T follicular helper cell (primary cell): ENCODE data around the gene KDELR3.
A peak's percentile ranks its signal among the peaks of the same experiment; 100 is the strongest.
"Not testable (repeated sequence)": the region's sequence is repeated elsewhere in the genome, so short reads cannot be mapped to it uniquely, and the experiment has no call there.

ENCODE experiments used
- DNase-seq: peaks from one replicate; pipeline ENCODE4 v3.0.0-alpha.2; 2020; ENCODE audit warnings: low read depth

Gene KDELR3

DNA sequence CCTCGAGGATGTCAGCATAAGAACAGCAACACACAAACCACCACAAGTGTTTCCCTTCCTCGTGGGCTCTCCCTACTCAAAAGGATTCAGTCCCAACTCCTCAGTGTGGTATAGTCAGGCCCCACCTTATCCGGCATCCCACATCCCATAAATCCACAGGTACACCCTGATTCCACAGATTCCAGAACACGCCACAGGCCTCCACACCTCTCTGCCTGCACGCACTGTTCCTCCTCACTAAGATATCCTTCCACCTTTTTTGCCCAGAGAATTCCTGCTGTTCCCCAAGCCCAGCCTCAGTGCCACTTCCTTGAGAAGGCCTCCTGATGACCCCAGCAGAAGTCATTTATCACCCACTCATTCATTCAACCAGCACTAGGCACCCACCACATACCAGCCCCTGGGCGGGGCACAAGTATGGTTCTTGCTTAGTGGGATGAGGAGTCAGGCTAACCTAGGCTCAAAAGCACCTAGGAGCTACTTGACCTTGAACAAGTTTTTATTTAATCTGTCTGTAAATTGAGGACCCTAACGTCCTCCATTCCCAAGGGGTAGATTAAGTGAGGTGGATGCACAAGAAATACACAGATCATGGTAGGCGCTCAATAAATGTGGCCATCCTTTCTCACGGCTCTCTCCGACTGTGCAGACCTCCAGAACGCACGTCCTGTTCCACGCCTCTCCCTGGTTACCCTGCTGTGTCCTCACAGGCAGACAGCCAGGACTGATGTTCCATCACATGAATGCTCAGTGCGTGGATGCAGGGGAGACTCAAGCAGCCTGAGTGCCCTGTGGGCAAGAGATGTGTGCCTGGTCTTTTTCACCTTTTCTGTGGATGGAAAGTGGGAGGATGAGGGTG is 10.8 kb upstream of the KDELR3 start:
- no peak for DNase-seq

DNA sequence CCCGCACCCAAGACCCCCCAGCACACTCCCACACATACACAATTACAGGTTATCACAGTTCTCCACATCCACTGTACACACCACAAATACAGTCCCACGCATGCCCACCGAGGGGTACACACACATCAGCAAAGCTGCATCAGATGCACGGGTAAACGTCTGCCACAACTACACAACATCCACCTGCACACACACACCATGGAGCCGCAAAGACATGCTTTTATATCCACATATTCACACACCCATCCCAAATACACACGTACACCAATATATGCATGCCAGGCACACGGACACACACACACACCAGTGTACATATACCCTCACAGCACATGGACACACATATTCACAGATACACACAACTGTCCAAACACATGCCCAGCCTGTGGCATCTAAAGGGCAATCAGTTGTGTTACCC is 7.5 kb upstream of the KDELR3 start:
- DNase-seq = no peak

DNA sequence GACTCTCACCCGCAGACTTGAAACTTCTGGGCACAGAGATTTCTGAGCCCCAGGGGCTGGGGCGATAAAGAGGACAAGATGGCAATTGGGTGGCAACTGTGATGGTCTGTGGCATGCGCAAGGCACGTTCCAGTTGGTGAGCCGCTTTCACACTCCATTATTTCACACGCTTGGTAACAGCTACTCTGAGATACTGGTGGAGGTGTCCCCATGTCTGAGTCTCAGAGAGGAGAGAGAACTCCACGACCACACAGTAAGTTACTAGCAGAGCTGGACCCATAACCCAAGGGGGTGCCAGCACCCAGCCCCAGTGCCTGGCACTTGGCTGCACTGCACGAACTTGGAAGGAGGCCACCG is 6.9 kb upstream of the KDELR3 start:
- no peak for DNase-seq

DNA sequence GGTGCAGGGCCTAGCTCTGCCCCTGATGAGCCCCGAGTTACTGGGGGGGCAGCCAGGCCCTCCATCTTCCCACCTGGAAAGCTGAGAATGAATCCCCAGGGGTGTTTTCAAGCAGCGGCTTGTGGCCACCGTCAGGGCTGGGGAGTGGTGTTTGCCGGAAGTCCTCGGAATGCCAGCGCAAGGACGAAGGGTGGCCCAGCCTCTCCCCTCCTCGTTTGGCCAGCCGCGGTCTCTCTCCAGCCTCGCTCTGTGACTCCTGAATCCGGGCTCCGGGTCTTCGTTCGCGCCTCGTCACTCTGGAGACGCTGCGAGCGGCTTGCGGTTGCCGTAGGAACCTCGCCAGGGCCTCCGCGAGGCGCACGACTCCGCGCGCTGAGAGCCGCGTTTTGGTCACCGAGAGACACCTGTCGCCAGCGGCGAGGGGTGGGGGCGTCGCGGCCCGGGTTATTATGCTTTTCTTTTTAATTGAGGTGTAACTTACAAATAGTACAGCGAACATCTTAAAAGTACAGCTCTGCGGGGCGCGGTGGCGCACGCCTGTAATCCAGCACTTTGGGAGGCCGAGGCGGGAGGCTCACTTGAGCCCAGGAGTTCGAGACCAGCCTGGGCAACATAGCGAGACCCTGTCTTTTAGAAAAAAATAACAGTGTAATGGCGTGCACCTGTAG is 6.3 kb upstream of the KDELR3 start:
- peak; percentile 30 for DNase-seq

DNA sequence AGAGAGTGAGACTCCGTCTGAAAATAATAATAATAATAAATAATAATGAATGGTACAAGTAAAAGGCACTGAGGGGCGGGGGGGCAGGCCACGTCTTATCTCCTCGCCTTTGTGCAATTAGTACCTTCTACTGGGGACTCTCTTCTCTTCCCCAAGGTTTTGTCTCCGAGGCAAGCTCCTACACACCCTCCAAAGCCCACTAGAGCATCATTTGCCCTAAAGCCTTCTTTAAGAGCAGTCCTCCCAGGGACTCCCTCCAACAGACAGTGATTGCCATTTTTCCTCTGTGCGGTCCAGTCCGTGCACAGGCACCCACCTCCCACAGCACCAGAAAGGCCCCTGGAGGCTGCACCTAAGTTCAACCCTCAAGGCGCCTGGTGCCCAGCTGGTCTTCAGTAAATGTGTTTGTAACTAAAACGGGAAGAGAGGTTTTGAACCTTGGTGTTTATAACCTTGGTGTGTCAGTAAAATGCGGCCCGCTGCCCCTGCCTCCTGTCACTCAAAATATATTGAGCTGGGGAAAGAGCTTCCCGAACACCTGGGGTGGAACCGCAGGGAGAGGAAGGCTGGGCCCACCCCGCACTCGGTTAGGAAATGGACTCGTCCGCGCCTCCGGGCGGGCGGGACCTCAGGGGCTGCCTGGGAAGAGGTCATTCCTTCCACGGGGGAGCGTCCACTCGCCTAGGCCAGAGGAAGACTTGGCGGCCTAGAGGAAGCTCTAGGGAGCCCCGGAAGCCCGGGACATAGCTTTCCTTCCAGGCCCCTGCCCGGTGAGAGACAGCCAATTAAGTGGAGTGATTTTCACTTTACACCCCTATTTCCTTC is 4.7 kb upstream of the KDELR3 start:
- DNase-seq = no peak

DNA sequence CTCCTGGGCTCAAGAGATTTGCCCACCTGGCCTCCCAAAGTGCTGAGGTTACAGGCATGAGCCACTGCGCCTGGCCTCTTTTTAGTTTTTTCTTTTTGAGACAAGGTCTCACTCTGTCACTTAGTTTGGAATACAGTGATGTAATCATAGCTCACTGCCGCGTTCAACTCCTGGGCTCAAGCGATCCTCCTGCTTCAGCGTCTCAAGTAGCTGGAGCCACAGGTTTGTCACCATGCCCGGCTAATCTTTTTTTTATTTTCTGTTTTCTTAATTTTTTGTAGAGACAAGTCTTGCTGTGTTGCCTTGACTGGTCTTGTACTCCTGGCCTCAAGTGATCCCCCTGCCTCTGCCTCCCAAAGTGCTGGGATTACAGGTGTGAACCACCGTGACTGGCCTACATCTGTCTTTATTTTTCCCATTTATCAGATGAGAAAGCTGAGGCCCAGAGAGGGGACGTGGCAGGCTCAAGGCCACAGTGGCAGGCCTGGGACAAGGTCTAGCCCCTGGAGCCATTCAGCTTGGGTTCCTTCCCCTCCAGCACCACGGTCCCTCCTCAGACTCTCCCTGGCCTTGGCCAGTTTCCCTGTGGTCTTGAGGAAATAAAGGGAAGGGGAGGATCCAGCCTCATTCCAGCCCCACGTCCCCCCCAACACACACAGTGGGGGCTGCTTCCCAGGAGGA is 2.8 kb upstream of the KDELR3 start:
- no peak for DNase-seq

DNA sequence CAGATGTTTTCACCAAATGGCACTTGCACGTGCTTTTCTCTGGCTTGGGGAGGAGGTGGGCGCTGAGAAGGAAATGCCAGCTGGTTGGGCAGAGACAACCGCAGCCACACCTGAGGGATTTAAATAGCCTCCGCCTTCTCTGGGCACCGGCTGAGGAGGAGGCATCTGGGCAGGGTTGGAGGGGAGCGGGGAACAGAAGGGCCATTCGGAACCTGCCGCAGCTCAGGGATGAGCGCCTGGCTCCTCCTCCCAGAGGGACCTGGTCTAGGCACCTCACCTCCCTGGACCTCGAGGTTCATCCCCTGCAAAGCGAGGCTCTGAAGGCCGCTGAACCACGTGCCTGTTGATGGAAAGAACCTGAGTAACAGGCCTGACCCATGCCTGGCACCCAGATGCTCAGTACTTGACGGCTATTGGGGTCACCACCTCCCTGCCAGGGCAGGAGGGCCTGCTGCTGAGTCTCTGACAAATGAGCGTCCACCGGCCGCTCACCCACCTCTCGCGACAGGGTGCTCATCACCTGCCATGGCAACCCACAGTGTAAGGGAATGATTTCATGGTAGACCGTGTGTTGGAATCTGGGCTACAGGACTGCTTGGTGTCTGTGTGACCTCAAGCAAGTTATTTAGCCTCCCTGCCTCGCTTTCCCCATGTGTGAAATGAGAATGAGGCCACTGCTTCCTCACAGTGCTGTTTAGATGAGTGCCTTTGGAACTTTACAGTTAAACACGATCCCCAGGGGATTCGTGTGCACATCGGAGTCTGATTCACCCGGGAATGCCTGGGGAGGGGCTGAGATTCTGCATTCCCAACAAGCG is 2.0 kb upstream of the KDELR3 start:
- no peak for DNase-seq

DNA sequence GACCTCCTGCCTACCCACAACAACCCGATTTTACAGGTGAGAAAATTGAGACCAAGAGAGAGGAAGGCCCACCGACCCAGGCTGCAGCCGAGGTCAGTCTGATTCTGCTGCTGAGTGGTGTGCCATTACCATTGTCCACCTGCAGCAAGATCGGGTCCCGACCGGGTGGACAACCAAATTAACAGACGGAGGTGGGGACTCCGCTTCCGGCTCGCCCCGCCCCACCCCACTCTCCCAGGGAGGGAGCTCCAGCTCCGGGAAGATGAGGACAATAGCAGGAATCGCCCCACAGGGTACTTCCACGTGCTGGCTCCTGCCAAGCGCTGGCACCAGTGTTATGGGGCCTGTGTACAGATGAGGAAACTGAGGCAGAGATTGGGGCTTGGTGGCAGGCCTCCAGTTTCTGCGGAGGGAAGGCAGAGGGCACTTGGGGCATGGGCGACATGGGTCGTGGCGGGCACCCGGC is 425 bp upstream of the KDELR3 start:
- no peak for DNase-seq

DNA sequence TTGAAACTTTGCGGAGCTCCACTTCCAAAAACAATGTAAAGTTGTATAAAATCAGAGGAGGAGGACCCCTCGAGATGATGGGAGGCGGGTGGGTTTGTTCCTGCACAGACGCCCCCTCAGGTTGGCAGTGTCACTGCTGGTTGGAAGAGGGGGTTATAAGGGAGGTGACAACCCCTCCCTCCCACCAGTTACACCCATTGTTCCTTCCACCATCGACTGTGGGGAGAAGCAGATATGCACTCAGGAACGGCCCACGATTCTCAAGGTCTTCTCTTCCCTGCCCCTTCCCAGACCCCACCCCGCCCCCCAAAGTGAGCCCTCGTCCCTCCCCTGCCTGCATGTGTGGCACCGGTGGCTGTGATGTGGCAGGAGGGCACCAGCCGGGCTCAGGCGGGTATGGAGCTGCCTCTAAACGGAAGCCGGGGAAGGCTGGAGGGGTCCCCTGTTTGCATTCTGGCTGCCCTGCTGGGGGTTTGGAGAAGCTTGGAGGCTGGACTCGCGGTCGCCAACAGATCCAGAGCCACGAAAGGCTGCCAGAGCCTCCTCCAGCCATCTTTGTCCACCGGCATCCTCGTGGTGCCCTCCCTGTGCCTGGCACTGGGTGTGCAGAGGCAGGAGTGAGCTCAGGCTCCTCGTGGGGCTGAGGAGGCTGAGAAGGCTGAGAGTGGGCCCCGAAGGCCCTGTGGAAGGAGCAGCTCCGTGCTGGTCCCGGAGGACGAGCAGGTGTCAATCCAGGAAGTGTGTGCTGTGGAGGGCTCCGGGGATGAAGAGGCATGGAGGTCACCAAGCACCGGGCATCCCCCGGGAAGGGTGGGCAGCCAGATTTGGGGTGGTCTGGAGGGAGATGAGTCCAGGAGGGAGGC is 778 bp downstream of the KDELR3 start:
- no peak for DNase-seq

DNA sequence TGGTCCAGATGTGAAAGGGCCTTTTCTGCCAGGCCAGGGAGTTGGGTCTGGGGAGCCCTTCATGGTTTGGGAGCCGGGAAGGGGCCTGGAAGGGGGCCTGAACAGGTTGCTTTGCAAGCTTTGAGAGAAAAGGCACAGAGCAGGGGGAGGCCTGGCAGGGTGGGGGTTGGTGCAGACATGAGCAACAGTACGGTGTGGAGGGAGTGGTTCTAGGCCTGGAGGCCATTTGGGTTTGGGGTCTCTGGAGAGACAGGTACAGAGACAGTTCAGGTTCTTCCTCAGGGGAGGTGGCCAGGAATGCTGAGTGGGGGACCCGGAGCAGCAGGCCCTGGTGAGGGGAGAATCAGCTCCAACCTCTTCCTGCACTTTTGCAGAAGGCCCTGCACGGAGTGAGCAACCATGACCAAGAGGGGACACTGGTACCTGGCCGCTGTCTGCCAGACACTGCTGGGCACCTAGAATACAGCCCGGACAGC is 1.4 kb downstream of the KDELR3 start:
- no peak for DNase-seq

DNA sequence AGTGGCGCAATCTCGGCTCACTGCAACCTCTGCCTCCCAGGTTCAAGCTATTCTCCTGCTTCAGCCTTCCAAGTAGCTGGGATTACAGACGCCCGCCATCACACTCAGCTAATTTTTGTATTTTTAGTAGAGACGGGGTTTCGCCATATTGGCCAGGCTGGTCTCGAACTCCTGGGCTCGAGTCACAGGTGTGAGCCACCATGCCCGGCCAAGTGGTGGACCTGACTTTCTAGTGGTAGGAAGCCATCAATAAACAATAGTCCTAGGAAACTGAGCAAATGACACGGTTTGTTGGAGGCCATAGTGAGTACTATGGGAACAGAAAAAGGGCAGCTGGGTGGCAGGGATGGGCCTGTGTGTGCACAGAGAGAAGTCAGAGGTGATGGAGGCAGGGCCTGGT is 2.3 kb downstream of the KDELR3 start:
- not testable (repeated sequence) for DNase-seq

DNA sequence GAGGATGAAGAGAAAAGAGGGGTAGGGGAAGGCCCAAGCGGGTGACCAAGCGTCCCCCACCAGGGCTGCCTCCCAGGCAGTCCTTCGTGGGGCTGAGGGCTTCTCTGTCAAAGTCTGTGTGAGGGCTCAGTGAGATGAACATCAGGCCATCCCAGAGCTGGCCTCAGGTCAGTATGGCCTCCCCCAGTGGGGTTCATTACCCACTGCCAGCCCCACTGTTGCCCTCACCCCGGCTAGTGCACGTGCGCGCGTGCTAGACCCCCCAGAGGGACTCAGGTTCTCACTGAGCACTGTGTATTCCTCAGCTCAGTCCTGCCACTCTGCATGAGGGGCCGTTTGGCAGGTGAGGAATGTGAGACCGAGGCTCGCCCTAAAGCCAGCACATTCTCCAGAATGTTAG is 3.3 kb downstream of the KDELR3 start:
- DNase-seq = no peak

DNA sequence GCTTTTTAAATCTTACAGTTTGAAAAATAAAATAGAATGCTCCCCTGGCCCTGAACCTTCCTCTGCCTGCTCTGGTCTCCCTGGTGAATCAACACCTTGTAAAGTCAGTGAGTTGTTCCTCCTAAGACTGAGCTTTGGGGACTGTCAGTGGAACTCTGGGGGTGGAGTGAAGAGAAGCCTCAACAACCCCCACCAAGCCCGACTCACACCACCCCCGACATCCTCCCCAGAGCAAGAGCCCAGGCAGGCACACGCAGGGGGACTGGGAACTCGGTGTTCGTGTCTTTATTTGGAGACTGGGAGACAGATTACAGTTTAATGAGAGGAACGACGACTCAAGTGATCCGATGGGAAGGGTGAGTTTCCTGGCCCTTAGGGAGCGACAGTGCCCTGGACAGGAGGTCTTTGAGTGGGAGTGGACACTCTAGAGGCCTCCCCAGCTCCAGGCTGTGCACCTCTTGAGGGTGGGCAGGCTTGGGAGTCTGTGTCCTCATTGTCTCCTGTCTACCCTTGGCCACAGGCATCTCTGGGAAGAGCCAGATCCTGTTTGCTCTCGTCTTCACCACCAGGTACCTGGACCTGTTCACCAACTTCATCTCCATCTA is 6.2 kb downstream of the KDELR3 start:
- DNase-seq = no peak

DNA sequence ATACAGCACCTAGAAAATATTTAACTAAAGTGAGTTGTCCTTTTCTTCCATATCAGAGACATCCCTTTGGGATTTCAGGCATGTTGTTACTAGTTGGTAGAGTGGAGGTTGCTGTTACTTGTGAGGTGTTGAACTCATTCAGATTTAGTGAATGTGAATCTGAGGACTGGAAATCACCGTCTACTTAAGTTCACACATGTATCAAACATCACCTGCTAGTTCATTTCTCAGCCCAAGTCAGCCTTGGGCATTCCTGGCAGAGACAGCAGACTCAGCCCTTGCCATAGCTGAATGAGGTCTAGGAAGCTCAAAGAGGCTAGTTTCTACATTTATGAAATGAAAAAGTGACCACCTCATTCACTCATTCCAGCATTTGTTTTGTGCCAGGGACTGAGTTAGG is 9.7 kb downstream of the KDELR3 start:
- DNase-seq = no peak

DNA sequence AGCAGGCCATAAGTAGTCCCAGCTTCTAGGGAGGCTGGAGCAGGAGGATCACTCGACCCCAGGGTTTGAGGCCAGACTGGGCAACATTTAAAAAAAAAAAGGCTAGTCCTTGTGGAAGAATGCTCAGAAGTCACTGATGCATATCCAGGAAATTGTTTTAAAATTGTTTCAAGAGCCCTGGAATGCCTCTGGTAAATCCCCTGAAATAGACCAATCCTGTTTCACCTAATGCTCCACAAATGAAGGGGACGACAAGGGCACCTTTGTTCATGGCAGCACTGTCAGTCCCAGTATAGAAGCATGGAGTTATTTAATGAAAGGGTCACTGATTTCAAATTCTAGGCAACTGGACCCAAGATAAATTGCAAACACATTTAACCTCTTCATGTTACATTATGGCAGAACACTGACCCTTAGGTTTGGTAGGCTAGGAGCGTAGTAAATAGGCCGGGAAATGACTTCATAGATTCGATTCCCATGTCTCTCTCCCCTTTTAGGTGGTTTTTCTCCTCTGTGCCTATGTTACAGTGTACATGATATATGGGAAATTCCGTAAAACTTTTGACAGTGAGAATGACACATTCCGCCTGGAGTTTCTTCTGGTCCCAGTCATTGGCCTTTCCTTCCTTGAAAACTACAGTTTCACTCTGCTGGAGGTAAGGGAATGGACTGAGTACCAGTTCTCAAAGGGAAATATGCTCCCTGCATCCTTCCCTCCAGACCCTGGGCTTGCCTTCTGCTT is 11.4 kb downstream of the KDELR3 start:
- DNase-seq = no peak

DNA sequence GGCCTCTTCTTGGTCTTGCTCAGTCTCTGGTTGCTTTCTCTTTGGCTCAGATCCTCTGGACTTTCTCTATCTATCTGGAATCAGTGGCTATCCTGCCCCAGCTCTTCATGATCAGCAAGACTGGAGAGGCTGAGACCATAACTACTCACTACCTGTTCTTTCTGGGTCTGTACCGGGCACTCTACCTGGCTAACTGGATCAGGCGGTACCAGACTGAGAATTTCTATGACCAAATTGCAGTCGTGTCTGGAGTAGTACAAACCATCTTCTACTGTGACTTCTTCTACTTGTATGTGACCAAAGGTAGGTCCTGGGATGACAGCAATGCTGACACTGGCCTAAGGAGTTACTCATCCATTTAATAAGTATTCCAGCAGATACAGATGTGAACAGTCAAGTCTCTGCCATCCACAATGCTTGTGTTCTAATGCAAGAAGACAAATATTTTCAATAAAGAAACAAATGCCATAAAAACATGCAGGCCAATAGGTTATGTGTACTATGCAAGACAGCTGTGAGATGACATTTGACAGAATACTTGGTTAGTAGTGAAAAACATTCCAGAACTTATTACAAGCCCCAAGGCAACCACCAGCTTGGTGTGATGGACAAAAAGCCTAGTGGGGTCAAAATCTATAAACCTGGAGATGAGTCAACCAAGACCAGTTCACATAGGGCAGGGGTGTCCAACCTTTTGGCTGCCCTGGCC is 13.4 kb downstream of the KDELR3 start:
- no peak for DNase-seq

DNA sequence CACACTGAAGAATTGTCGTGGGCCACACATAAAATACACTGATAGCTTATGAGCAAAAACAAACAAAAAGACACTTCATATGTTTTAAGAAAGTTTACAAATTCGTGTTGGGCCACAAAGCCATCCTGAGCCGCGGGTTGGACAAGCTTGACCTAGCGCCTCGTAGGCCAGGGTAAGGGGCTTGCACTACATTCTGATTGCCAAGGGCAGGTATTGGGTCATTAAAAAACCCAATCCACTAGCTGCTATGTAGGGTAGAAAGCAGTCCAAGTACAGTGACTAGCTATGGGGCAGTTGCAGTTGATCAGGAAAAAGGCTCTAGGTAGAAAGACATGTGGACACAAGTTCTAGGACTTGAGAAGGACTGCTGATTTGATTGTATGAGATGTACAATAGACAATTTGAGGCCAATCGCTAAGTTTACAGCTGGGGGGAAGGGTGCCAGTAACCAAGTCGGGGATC is 14.0 kb downstream of the KDELR3 start:
- DNase-seq = no peak

DNA sequence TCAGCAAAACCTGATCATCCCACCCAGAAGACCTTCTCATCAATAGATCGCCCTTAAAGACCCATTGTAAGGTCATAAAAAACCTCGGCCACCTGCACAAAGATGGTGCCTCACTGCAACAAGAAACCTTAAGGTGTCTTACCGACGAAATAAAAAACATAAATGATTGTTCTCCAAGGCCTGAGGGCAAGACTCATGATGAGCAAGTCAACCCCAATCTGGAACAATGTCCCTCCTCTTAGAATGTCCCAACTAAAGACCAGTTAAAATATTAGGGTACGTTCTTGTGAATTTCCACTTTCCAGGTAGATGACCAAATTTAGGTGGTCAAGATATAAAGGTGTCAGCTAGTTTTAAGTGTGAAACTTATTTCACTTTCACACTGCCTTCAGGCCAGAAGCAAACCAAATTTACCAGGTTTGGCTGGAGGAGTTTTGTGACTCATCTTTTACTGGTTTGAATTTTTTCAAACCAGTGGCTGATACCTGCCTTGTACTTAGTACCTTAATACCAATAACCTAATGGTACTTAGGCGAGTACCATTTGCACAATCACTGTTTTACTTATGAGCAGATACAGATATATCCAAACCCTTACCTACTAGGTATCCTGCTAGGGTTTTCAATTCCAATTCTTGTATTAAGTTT is 14.9 kb downstream of the KDELR3 start:
- no peak for DNase-seq
